Prostate gland (tissue), 2 donors: ENCODE data around the gene DHRS1. TPM values are rescaled to one million over a fixed set of nuclear protein-coding genes. Genes with fewer than 3 reads are reported as not detected.

Experiments used
- DNase-seq: peaks from one replicate; pipeline ENCODE4 v3.0.0-alpha.2; 2019; ENCODE audit warnings: low spot score
- H3K27ac ChIP-seq, 2 donors: fragments of 200-600 bp; sonication (generic); 2 replicates each; pipeline ENCODE4 v1.5.1; 2017 to 2019
- H3K27me3 ChIP-seq: fragments of 200-600 bp; sonication (generic); replicated peaks from 2 replicates; pipeline ENCODE4 v1.5.1; 2019; ENCODE audit not compliant: insufficient read depth
- H3K36me3 ChIP-seq, 2 donors: fragments of 200-600 bp; sonication (generic); 1 replicate in 1 of 2; 2 replicates in 1 of 2; pipeline versions ENCODE4 v1.5.1 to v1.8.1; 2017 to 2019
- H3K4me1 ChIP-seq: fragments of 200-600 bp; sonication (generic); replicated peaks from 2 replicates; pipeline ENCODE4 v1.5.1; 2019
- H3K4me3 ChIP-seq, 2 donors: fragments of 200-600 bp; sonication (generic); 2 replicates each; pipeline ENCODE4 v1.5.1; 2017 to 2019
- H3K9me3 ChIP-seq: fragments of 200-600 bp; sonication (generic); 2 replicates; pipeline ENCODE4 v1.5.1; 2017
- POLR2A ChIP-seq: fragments of 450-650 bp; IDR thresholded peaks from one replicate; pipeline ENCODE4 v1.6.1; 2016; ENCODE audit warnings: antibody characterized with exemption, mild to moderate bottlenecking
- POLR2AphosphoS5 ChIP-seq: sonication (generic); formaldehyde crosslinking; IDR thresholded peaks from one replicate; pipeline ENCODE4 v1.6.1; 2017; ENCODE audit warnings: antibody characterized with exemption
- WGBS: methylation state at CpG from one replicate; pipeline ENCODE4 v1.1.5; 2018; 5-methylcytosine and 5-hydroxymethylcytosine counted together
- intact Hi-C: fragments of 100-400 bp; cut with DNase I; formaldehyde crosslinking; loops from one replicate; pipeline ENCODE4 v1.14.2; 2022
- total RNA-seq, 2 donors: library from RNA; depleted of rRNA; stranded (reverse); fragments of >200 nt; gene quantifications; one replicate each; pipeline ENCODE4 v1.1.0, GENCODE V29; 2016
- TF ChIP-seq, protein P1 (sequence below), 4 experiments: fragments of 200-600 bp in 2 of 4; fragments of 450-650 bp in 2 of 4; sonication (generic) in 2 of 4; IDR thresholded peaks; 1 replicate in 3 of 4; 2 replicates in 1 of 4; pipeline ENCODE4 v1.5.1; 2016 to 2019; ENCODE audit warnings: antibody characterized with exemption in 4 of 4, mild to moderate bottlenecking in 2 of 4, moderate library complexity in 2 of 4

Gene DHRS1
- total RNA-seq, 2 donors from 2014 or later, result 16.9 to 74.0 TPM

- Histone ChIP-seq H3K4me3 (no peak overlapping the region), H3K36me3 (peaks cover 0 to 6% of the 10 kb centered on the region in 2 donors), H3K9me3 (no peaks in the 10 kb centered on the region), H3K27ac (no peak overlapping the region), H3K4me1 (no peaks in the 10 kb centered on the region), H3K27me3 (no peaks in the 10 kb centered on the region)
- whole genome bisulfite sequencing, result 83% methylated on average over 9 of the region's 9 CpGs
- intact Hi-C loops, result no loop called here
- TF ChIP-seq POLR2AphosphoS5, result no peak
- TF ChIP-seq, protein P1, sequence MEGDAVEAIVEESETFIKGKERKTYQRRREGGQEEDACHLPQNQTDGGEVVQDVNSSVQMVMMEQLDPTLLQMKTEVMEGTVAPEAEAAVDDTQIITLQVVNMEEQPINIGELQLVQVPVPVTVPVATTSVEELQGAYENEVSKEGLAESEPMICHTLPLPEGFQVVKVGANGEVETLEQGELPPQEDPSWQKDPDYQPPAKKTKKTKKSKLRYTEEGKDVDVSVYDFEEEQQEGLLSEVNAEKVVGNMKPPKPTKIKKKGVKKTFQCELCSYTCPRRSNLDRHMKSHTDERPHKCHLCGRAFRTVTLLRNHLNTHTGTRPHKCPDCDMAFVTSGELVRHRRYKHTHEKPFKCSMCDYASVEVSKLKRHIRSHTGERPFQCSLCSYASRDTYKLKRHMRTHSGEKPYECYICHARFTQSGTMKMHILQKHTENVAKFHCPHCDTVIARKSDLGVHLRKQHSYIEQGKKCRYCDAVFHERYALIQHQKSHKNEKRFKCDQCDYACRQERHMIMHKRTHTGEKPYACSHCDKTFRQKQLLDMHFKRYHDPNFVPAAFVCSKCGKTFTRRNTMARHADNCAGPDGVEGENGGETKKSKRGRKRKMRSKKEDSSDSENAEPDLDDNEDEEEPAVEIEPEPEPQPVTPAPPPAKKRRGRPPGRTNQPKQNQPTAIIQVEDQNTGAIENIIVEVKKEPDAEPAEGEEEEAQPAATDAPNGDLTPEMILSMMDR (IDR thresholded peaks at IDR 0.05), result no peak
- TF ChIP-seq POLR2A, result no peak
- no peak for DNase-seq
Observed at GRCh38 chr14:24268225-24268624, 31.4 kb downstream of the DHRS1 start.

- TF ChIP-seq, protein P1 (IDR thresholded peaks at IDR 0.05), result no peak
- TF ChIP-seq POLR2A, result no peak
- no peak for TF ChIP-seq POLR2AphosphoS5
- peaks cover 0 to 6% of the 10 kb centered on the region in 2 donors for H3K36me3 ChIP-seq
- 91% methylated on average over 9 of the region's 9 CpGs for WGBS
Observed at GRCh38 chr14:24267516-24267915, 32.1 kb downstream of the DHRS1 start.

GRCh38 chr14:24266344-24267244 lies 33.0 kb downstream of the DHRS1 start:
- intact Hi-C loops, result no loop called here
- Histone ChIP-seq H3K27me3 (no peaks in the 10 kb centered on the region), H3K9me3 (no peaks in the 10 kb centered on the region), H3K4me1 (no peaks in the 10 kb centered on the region), H3K4me3 (no peak overlapping the region), H3K27ac (no peak overlapping the region), H3K36me3 (peaks cover 0 to 6% of the 10 kb centered on the region in 2 donors)
- 91% methylated on average over 18 of the region's 18 CpGs for WGBS
- TF ChIP-seq POLR2AphosphoS5 (no peak), POLR2A (no peak)
- TF ChIP-seq, protein P1 (IDR thresholded peaks at IDR 0.05), result no peak
- DNase-seq, result no peak

More at GRCh38 chr14:24267516-24267915, 32.1 kb downstream of the DHRS1 start:
- intact Hi-C loops, result no loop called here
- H3K27ac ChIP-seq, result no peak overlapping the region
- H3K4me3 ChIP-seq, result no peak overlapping the region
- H3K27me3 ChIP-seq, result no peaks in the 10 kb centered on the region
- no peak for DNase-seq
- no peaks in the 10 kb centered on the region for H3K4me1 ChIP-seq
- H3K9me3 ChIP-seq, result no peaks in the 10 kb centered on the region

GRCh38 chr14:24264298-24264697 lies 35.3 kb downstream of the DHRS1 start:
- intact Hi-C loops, result no loop called here
- Histone ChIP-seq H3K4me1 (no peaks in the 10 kb centered on the region), H3K36me3 (peaks cover 0 to 6% of the 10 kb centered on the region in 2 donors), H3K27ac (peak overlapping the region in 1 of 2 donors; percentile 1), H3K4me3 (no peak overlapping the region), H3K9me3 (no peaks in the 10 kb centered on the region), H3K27me3 (no peaks in the 10 kb centered on the region)
- TF ChIP-seq, protein P1 (IDR thresholded peaks at IDR 0.05), result no peak
- no peak for TF ChIP-seq POLR2AphosphoS5
- no peak for TF ChIP-seq POLR2A
- 28% methylated on average over 6 of the region's 6 CpGs for WGBS
- DNase-seq, result no peak

- no peak for TF ChIP-seq POLR2A
- peak; percentile 5 for TF ChIP-seq POLR2AphosphoS5
- TF ChIP-seq, protein P1 (IDR thresholded peaks at IDR 0.05), result no peak
- no peaks in the 10 kb centered on the region for H3K9me3 ChIP-seq
- intact Hi-C loops, result no loop called here
- peak overlapping the region in 1 of 2 donors; percentile 1 for H3K27ac ChIP-seq
- no peak for DNase-seq
- H3K4me3 ChIP-seq, result no peak overlapping the region
- no peaks in the 10 kb centered on the region for H3K4me1 ChIP-seq
- H3K27me3 ChIP-seq, result no peaks in the 10 kb centered on the region
- 54% methylated on average over 6 of the region's 6 CpGs for WGBS
- H3K36me3 ChIP-seq, result peaks cover 0 to 6% of the 10 kb centered on the region in 2 donors
Observed at GRCh38 chr14:24263848-24264247, 35.7 kb downstream of the DHRS1 start.
